HG02884 (cell line): ENCODE data around the gene TNRC18.
"Not testable (repeated sequence)": the region's sequence is repeated elsewhere in the genome, so short reads cannot be mapped to it uniquely, and the experiment has no call there.

Experiments used
- ATAC-seq: cut with Tn5 transposase; IDR thresholded peaks from one replicate; pipeline ENCODE4 v1.9.1; 2021; ENCODE audit warnings: mild to moderate bottlenecking, moderate library complexity; ENCODE audit not compliant: unreplicated experiment

Gene TNRC18

GRCh38 chr7:5324961-5325360, 98.7 kb downstream of the TNRC18 start:
- no peak for ATAC-seq

GRCh38 chr7:5323800-5324781, 99.5 kb downstream of the TNRC18 start:
- ATAC-seq: not testable (repeated sequence)

GRCh38 chr7:5322621-5323410, 100.8 kb downstream of the TNRC18 start:
- no peak for ATAC-seq

- no peak for ATAC-seq
Measured at GRCh38 chr7:5320802-5321396, 102.7 kb downstream of the TNRC18 start.

GRCh38 chr7:5320391-5320790, 103.2 kb downstream of the TNRC18 start:
- no peak for ATAC-seq

GRCh38 chr7:5318613-5319012, 105.0 kb downstream of the TNRC18 start:
- not testable (repeated sequence) for ATAC-seq

GRCh38 chr7:5315761-5316160, 107.9 kb downstream of the TNRC18 start:
- ATAC-seq: no peak

- ATAC-seq: no peak
Measured at GRCh38 chr7:5314864-5315263, 108.8 kb downstream of the TNRC18 start.

- not testable (repeated sequence) for ATAC-seq
Measured at GRCh38 chr7:5313076-5313885, 110.4 kb downstream of the TNRC18 start.

GRCh38 chr7:5312276-5313070, 111.2 kb downstream of the TNRC18 start:
- not testable (repeated sequence) for ATAC-seq

GRCh38 chr7:5310822-5311405, 112.7 kb downstream of the TNRC18 start:
- ATAC-seq: no peak

- ATAC-seq: no peak
Measured at GRCh38 chr7:5309146-5309545, 114.5 kb downstream of the TNRC18 start.

- ATAC-seq: not testable (repeated sequence)
Measured at GRCh38 chr7:5307221-5308142, 116.2 kb downstream of the TNRC18 start.

- not testable (repeated sequence) for ATAC-seq
Measured at GRCh38 chr7:5305050-5305449, 118.6 kb downstream of the TNRC18 start.

- no peak for ATAC-seq
Measured at GRCh38 chr7:5303591-5304505, 119.8 kb downstream of the TNRC18 start.

GRCh38 chr7:5303061-5303460, 120.6 kb downstream of the TNRC18 start:
- ATAC-seq: no peak

- no peak for ATAC-seq
Measured at GRCh38 chr7:5302577-5302976, 121.1 kb downstream of the TNRC18 start.
